Cardiac atrium fibroblast (primary cell): Measurements from ENCODE around the gene OR4D6. TPM values are rescaled to one million over a fixed set of nuclear protein-coding genes. Genes with fewer than 3 reads are reported as not detected.

ENCODE experiments used
- total RNA-seq: library from RNA; depleted of rRNA; stranded (reverse); fragments of >200 nt; gene quantifications from 2 replicates; pipeline ENCODE4 v1.2.3, GENCODE V29; 2015

Gene OR4D6
- total RNA-seq: not detected in 2 replicates

DNA sequence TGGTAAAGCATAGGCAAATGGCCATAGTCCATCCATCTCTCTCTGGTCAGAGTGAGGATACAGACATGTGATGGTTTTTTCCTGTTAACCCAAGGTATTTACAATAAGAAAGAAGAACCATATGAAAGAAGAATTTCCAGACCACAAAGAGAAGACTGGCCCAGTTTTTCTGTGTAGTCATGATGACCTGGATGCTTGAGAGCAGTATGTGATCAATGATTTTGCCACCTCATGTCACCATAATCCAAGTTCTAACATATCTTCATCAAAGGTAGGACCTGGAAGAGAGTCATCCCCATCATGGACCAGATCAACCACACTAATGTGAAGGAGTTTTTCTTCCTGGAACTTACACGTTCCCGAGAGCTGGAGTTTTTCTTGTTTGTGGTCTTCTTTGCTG lies at the start of gene OR4D6:
Gene OR4D6 (plus strand): TSS at position 301 of the 400 bp plus-strand sequence. CDS start 0 bp downstream, at position 301.

DNA sequence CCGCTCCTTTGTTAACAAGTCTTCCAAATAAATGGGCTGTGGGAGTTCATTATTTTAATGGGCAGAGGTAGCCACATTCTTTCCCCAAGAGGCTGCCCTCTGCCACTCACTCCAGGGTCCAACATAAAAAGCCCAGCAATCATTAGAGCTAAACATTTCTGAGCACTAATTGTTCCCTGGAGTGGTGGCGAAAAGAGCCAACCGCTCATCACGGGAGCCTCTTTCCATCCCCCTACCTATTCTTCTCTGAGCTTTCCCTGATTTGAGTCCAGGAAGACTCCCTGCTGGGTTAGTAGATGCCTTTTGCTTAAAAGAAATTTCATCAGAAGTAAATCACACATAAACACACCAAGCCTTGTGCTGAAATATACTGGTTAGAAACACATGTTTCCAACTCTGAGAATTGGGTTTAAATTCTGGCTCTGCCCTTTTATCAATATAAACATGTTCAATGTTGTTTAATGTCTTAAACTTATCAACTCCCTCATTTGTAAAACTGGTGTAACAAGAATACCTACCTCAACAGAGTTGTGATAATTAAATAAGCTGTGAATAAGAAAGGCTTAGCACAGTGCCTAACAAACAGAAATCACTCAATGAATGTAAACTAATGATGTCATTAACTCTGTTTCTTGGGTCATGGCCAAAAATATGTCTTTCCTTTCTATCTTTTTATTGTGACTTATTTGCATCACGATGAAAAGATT lies 30.2 kb upstream of the OR4D6 start, which contains the start of gene OR5A2:
Gene OR5A2 (minus strand): TSS at position 53 of the 707 bp plus-strand sequence. CDS start 3,460 bp downstream, outside the sequence.

GRCh38 chr11:59436169-59436568 lies 20.6 kb upstream of the OR4D6 start, which contains the start of gene OR5A1:
Gene OR5A1 (plus strand): TSS chr11:59436469. CDS start chr11:59443169, 6,700 bp downstream.

GRCh38 chr11:59473015-59473414 lies 16.3 kb downstream of the OR4D6 start, which contains the start of gene OR4D10:
Gene OR4D10 (plus strand): TSS chr11:59473315. CDS start chr11:59477430, 4,115 bp downstream.

DNA sequence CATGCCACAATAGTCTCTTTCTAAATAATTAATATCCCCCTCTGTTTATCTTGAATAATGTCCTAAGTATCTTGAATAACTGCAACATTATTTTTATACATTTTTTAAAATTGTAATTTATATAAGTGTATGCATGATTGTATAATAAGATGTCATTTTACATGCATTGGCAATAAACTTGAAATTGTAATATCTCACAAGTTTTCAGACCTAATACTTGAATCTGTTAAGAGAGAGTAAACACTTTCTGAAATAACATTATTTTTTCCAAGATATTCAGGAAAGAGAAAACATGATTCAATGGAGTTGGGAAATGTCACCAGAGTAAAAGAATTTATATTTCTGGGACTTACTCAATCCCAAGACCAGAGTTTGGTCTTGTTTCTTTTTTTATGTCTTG lies 46.5 kb downstream of the OR4D6 start, which contains the start of gene OR4D11:
Gene OR4D11 (plus strand): TSS at position 301 of the 400 bp plus-strand sequence. CDS start 0 bp downstream, at position 301.

Other genes with a start within 250 kb of the OR4D6 start
- under 0.01 TPM in 1 of 2 replicates, not detected in the other for gene MPEG1, start 244.0 kb upstream of the OR4D6 start, total RNA-seq
- not detected in 2 replicates for gene OR5AN1, start 98.1 kb upstream of the OR4D6 start, total RNA-seq
- gene OR5A2, start 30.5 kb upstream of the OR4D6 start, total RNA-seq: not detected in 2 replicates
- gene OR5A1, start 20.5 kb upstream of the OR4D6 start, total RNA-seq: not detected in 2 replicates
- not detected in 2 replicates for gene OR4D10, start 16.4 kb downstream of the OR4D6 start, total RNA-seq
- not detected in 2 replicates for gene OR4D11, start 46.6 kb downstream of the OR4D6 start, total RNA-seq
- gene OR4D9, start 54.6 kb downstream of the OR4D6 start, total RNA-seq: not detected in 2 replicates
- 15.3 and 17.2 TPM in 2 replicates for gene OSBP, start 158.8 kb downstream of the OR4D6 start, total RNA-seq
- gene PATL1, start 212.1 kb downstream of the OR4D6 start, total RNA-seq: 7.9 and 11.2 TPM in 2 replicates